Lung microvascular endothelial cell (primary cell): ENCODE data around the gene CCDC192. TPM values are rescaled to one million over a fixed set of nuclear protein-coding genes. Genes with fewer than 3 reads are reported as not detected.
"Not testable (repeated sequence)": the region's sequence is repeated elsewhere in the genome, so short reads cannot be mapped to it uniquely, and the experiment has no call there.

Source experiments
- DNase-seq, 2 donors: peaks; one replicate each; pipeline versions ENCODE4 v3.0.0 to v3.0.0-alpha.2; 2010; ENCODE audit warnings: low read depth in 2 of 2
- total RNA-seq: library from RNA; depleted of rRNA; stranded (reverse); fragments of >200 nt; gene quantifications from 2 replicates; pipeline ENCODE4 v1.2.1, GENCODE V29; 2014

Gene CCDC192, protein sequence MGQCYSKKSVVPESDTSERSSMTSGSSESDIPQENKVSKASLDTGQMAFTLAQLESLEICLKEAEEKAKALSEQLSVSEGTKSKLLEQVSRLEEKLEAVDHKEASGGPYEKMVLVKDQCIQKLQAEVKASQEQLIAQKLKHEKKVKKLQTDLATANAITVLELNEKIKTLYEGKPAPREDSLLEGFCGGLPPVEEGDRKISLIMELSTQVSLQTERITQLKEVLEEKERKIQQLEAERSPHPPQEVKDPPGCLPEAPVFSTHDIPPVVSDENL
- not detected in 2 replicates for total RNA-seq

DNA sequence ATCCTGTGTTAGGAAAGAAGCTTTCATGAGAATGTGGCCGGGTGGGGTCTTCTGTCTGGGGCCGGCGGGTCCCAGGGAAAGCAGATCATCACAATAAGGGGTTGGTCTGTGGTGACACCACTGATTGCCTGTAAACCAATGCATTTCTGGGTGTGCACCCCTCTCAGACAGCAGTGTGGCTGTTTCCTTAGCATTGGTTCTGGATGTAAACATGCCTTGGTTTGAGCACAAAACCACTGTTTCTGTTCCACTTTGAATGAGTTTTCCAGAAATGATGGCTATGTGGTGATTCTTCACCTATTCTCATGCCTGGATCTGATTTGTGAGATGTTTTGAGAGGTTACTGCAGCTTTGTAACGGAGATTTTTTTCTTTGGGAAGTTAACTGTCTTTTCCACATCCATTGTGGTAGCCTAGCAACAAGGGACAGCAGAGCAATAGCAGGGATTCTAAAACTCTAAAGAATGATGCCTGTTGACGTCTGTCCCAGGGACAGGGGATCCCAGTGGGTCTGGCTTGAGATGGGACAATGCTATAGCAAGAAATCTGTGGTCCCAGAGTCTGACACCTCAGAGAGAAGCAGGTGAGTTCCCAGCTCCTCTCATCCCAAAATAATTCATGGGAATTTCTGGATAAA is at the start of gene CCDC192:
Gene CCDC192, plus strand, starts transcription at position 466 of the 636 bp plus-strand sequence. Its CDS starts 55 bp downstream, at position 521.
- DNase-seq, result no peak

DNA sequence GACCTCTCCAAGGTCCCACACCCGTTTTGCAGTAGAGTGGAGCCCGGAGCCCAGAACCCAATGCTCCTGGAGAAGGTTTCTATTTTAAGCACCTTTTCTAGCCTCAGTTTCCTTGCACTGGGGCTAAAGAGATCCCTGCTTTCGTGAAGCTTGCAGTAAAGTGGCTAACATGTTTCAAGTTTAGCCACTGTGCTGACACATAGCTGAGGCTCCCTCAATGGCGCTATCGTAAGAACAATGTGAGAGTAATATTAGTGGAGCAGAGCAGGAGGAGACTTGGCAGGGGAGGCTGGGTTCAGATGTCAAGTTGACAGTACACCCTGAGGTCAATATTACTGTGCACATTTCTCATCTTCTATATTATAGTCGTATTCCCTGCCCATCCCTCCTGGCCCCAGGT is 46.4 kb upstream of the CCDC192 start:
- DNase-seq, result no peak

DNA sequence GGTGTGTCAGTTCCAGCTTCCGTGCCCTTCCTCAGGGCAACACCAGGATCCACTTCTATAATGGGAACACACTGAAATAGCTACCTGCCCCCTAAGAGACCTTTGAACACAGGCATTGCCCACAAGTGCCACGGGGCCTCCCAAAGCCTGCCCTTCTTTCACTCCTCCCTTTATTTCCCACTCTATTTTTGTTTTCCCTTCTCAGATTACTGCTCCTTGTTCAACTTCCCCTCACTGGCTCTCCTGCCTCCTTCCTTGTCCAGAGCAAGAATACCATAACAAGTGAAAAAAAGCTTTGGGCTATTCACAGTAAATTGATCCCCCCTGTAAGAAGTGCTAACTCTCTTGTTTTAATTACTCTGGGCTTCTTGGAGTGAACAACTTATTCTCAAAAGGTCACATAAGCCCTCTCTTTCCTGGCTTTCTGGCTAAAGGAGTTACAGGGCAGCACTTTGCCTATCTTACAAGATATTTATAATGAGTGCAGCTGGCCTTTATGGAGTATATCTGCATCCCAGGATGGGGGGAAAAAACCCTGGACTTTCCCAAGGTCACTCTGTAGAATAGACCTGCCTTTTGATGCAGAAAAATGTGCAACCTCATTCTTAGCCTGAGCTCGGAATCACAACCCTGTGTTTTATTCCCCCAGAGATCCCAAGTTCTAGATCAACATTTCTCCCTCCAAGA is 43.0 kb upstream of the CCDC192 start:
- no peak for DNase-seq

DNA sequence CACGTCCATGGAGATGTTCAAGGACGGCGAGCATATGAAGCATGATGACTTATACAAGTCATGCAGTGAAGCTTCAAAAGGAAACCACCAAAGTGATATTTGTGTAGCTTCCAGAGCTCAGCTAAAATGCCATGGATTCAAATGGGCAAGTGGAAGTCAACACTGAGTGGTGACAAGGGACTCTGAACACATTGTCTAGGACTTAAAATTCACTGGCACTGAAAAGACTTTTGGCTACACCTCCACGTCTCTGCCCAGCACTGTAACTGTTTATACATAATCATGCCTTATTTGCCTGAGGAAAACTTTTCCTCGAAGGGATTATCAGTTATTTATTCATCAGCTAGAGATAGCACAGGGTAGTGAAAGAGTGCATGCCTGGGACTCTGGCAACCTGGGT is 39.1 kb upstream of the CCDC192 start:
- DNase-seq, result no peak

DNA sequence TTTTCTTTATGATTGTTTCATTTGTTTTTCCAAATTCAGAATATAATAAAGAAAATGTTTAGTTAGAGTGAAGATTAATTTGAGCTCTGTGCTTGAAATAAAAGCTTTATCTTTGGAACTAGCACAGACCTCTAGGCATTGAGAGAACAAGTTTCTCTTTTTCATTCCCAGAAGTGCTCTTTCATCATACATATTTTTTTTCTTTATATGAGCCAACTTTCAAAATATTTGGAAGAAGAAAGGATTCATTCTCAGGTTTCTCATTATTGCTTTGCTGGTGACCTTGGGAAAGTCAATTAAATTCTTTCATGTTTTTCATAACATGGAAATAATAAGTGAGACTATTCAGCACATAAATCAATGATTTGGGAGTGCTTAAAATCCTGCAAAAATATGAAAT is 37.5 kb upstream of the CCDC192 start:
- no peak for DNase-seq

DNA sequence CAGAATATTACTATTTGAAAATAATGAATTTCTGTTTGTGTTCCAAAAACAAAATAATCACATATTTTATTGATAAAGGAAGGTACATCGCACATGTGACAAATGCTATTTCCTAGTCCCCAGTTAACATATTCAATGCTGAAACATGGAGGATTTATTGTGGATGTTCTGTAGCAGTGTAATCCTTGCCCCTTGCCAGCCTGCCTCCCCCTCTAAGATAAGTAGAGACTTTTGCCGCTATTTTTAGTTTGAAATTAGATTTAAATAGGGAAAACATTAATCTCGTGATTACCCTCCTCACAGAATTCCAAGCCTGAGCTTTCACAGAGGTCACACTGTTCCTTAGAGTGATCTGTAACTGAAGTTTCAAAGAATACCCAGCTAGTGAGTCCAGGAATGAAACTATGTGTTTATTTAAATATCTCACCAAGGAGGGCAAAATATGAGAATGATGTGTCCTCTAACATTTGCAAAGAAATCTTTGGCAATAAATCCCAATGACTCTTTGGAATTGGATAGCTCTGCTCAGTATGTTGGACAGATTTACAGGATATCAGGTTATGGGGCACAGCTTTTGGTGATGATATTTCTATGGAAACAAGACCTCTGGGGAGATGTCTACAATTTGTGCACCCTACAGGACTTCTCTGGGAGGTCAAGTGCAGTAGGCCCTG is 37.0 kb upstream of the CCDC192 start:
- no peak for DNase-seq

DNA sequence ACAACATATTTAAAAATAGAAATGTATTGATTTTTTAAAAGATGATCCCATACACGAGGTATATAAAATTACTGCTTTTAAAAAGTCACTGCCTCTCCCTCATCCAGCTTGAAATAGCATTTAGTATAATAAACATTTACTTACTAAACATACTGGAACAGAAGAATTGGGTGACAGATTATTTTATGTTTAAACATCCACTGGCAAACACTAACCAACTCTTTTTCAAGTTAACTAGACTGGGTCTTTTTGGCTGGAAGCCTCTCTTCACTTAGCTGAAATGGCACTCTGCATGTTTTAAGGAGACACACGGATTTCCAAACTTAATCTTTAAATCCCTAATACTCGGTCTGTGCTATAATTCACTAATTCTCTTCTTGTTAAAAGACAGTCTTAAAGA is 35.3 kb upstream of the CCDC192 start:
- DNase-seq, result no peak

DNA sequence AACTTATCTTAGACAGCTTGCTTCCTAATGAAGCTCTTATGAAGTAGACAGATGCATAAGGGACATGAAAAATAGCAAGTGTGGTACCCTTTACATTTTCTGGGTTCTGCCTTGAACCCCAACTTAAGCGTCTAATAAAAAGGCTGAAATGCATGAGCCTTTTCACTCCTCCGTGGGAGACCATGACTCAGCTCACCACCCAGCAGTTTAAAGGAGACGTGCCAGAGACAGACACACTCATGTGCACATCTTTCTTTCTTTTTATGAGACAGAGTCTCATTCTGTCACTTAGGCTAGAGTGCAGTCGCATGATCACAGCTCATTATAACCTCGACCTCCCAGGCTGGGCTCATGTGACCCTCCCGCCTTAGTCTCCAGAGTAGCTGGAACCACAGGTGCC is 32.0 kb upstream of the CCDC192 start:
- DNase-seq, result no peak

DNA sequence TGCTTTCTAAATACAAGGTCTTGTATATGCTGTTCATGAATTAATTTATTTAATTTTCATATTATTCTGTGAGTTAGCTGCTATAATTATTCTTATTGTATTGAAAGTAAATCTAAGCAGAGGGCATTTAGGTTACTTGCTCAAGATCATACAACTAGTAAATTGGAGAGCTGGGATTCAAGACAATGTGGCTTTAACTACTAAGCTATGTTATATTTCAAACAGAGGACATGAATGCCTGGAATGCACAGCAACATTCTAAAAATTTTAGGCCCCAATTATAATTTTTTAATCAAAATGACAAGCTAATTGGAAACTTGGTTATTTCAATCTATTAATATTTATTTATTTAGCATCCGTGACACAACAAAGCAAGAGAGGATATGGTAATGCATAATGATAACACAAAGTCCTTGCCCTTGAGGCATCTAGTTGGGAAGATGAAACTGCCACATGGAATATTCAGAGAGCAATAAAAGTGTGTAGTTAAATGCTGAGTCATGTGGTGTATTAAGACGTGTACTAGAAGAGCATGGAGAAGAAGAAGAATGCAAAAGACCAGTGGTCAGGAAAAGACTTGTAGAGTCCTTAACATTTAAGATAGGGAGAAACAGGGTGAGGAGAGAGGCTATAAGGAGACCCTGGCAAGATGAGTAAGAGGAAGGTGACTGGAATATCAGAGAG is 29.9 kb upstream of the CCDC192 start:
- no peak for DNase-seq

DNA sequence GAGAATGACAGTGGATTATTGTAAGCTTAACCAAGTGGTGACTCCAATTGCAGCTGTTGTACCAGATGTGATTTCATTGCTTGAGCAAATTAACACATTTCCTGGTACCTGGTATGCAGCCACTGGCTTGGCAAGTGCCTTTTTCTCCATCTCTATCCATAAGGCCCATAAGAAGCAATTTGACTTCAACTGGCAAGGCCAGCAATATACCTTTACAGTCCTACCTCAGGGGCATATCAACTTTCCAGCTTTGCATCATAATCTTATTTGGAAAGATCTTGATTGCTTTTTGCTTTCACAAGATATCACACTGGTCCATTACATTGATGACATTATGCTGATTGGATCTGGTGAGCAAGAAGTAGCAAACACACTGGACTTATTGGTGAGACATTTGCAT is 26.2 kb upstream of the CCDC192 start:
- DNase-seq, result not testable (repeated sequence)

DNA sequence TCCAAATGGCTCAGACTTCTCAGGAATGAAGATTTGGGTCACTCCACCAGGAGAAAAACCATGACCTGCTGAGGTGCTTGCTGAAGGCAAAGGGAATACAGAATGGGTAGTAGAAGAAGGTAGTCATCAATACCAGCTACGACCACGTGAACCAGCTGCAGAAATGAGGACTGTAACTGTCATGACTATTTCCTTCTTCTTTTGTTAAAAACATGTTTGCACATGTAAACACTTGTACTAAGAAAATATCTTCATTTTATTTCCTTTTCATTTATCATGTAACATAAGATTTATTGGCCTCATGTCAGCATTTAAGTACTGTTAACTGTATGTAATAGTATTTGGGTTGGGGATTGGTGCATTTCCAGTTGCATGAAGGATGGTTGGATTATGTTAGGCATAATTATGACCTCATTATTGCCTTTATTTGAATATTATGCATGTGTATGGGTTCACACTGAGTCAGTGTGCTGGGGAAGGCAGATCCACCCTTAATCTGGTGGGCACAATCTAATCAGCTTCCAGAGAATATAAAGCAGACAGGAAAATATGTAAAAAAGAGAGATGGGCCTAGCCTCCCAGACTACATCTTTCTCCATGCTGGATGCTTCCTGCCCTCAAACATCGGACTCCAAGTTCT is 23.4 kb upstream of the CCDC192 start:
- not testable (repeated sequence) for DNase-seq

DNA sequence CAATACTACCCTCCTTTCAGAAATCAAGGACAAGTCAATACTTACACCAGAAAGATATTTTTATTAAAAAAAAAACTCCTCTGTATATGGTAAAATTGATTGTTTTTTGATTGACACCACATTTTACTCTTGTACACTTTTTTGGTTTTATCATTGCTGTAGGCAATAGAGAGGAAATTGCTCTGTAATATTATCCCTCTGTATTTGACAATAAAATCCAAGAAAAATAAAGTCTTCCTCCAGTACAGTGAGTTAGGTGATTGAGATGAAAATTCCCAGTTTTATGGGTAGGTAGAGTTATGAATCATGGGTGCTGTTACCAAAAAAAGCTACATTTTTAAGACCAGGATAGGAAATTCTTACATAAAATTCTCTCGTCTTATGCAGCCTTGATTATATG is 22.6 kb upstream of the CCDC192 start:
- DNase-seq, result no peak

DNA sequence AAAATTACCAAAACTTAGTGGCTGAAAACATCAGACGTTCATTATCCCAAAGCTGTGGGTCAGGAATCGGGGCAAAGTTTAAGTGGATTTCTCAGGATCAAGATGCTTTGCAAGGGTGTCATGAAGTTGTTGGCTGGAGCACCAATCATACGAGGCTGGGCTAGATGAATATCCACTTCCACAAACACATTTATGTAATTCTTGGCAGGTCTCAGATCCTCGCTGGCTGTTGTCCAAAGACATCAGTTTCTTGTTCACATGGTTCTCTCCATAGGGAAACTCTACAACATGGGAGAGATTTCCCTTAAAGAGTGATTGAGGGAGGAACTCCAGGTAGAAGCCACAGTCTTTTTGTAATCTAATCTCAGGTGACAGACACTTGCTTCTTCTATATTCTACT is 20.2 kb upstream of the CCDC192 start:
- DNase-seq, result peak in 1 of 2 donors; percentile 13

DNA sequence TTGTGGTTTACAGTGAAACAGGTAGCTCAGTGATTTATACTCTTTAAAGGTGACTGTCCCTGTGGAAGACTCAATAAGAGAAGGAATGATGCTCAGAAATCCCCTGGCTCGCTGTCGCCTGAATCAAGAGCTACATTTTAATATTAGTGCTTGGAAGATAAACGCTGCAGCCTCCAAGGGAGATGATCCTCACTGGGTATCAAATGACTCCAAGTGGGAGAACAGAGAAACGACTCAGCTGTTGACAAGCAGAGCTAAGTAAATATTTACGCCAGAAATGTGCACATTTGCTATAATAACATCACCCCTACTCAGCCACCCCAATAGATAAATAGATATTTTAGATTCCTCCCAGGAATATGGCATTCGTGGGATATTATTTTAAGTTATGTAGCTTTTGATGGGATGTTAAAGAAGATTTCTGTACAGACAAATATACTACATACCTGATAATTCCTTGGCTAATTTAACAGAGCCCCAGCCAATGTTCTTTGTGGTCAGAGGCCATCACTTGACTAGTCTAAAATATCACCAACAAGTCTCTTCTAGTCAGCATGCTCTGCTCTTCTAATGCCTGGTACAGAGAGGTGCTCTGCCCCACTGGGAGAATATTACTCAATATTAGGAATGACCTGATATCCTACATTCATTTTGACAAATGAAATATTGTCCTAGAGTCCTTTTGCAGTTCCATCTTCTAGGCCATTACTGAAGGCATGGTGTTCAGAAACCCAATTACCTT is 18.3 kb upstream of the CCDC192 start:
- DNase-seq, result no peak

DNA sequence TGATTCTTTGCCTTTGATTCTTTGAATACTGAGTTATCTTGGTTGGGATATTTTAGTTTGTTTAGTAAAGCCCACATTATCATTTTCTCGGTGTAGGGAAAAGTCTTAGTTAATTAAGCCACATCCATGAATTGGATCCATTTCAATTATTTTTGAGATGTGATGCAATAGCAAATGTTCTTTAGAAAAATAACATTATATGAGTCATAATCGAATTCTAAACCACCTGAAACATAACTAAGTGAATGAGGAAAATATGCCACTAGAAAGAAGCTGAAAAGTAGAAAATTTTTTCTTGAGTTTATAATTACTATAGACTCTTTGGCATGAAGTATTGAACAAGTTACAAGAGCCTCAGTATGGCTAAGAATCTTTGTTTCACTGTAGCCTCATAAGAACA is 17.5 kb upstream of the CCDC192 start:
- DNase-seq, result no peak

DNA sequence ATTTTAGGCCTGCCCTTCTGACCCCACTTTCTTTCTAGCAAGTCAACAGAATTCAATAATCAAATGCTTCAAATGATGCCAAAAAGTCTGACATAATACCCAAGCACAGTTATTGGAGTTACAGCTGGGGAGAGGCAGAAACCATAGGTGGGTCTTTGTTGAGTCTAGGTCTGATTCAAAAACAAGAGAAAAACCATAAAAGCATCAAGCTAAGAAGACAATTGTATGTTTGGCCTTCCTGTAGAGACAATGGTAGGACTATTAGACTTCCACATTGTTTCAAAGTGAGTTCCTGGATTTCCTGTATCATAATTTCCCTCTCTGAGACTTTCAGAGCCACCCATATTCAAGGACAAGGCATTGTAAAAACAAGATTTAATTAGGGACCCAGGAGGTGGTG is 16.8 kb upstream of the CCDC192 start:
- peak in 1 of 2 donors; percentile 17 for DNase-seq

DNA sequence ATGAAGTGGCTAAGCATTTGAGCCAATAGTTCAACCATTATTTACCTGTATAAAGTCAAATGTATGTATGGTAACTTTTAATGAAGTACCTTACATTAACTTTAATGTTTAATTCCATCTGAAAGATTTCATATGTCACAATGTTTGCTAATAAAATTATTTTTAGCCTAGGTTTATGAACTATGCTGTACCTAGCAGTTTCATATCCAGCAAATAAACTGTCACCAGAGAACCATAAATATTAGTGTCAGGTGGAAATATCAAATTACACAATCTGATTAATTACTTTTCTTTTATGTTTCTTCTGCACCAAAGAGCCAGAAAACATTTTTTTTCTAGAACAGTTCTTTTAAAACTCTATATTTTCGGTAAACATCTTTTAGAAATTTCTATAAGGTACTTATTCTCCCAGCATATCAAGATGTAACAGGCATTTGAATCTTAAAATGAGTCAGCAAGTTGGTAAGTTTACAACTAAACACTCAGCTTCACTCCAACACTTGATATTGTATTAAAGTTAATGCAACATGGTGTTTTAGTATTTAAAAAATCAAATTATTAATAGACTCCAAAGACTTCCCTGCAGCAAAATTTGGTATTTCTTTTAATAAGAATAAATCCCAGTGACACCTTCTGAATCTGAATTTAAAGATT is 8.5 kb upstream of the CCDC192 start:
- no peak for DNase-seq

DNA sequence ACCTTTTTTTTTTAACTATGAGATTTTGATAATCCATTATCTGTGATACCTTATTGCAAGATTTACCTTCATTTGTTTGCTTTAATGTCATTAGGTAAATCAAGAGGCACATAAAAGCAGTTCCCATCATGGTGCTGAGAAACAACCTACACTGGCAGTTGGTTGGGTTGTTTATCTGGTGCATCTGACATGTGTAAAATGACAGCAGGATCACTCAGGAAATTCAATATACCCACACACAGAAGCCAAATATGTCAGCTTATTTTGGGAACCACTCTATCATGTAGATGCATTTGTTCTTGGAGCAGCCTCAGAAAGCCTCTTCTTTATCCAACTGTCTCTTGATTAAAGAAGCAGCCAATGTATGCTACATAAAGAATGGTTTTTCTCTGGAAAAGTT is 7.8 kb upstream of the CCDC192 start:
- no peak for DNase-seq

DNA sequence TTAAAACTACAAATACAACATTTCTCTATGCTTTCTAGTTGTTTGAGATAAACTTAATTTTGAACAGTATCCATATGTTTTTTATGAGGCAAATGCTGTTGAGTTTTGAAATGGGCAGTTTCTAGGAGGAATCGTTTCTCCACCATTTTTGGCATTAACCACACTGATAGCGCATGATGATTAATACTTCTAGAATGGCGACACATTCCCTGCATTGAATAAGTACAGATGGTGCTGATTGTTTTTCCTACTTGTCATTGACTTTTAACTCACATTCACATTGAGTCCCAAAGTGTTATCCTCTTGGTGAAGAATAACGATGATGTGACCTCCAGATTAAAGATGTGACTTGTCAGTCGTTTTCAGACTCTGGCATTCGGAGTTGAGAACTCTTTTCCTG is 6.5 kb upstream of the CCDC192 start:
- DNase-seq, result no peak
